Activated CD4-positive, alpha-beta T cell treated with anti-CD3 and anti-CD28 coated beads for 36 hours (primary cell): ENCODE measurements around the gene ELL. TPM values are rescaled to one million over a fixed set of nuclear protein-coding genes. Genes with fewer than 3 reads are reported as not detected.

Experiments
- ATAC-seq: fragments of 200-7000 bp; cut with Tn5 transposase; one replicate; pipeline ENCODE4 v1.10.0; 2021; ENCODE audit warnings: mild to moderate bottlenecking, moderate library complexity
- CTCF ChIA-PET: fragments of 350-600 bp; sonication (Branson Sonifier 250); formaldehyde crosslinking; loops from one replicate; lab custom pipeline; 2021; ENCODE audit warnings: antibody characterized with exemption; lab: Charles Lee
- POLR2A ChIA-PET: fragments of 350-600 bp; sonication (Branson Sonifier 250); formaldehyde crosslinking; loops from one replicate; lab custom pipeline; 2021; ENCODE audit warnings: antibody characterized with exemption, inconsistent platforms; lab: Charles Lee
- DNase-seq: peaks from one replicate; pipeline ENCODE4 v3.0.0-alpha.2; 2020
- H3K27ac Mint-ChIP-seq: one replicate; pipeline ENCODE4 v1.8.0; 2021; ENCODE audit warnings: mixed read lengths
- H3K27me3 Mint-ChIP-seq: one replicate; pipeline ENCODE4 v1.8.0; 2021; ENCODE audit warnings: mixed read lengths
- H3K36me3 Mint-ChIP-seq: one replicate; pipeline ENCODE4 v1.8.0; 2021; ENCODE audit warnings: low read depth, mixed read lengths
- H3K4me1 Mint-ChIP-seq: one replicate; pipeline ENCODE4 v1.8.0; 2021; ENCODE audit warnings: mixed read lengths
- H3K4me3 Mint-ChIP-seq: one replicate; pipeline ENCODE4 v1.8.0; 2021; ENCODE audit warnings: mild to moderate bottlenecking, moderate library complexity, mixed read lengths
- H3K9me3 Mint-ChIP-seq: one replicate; pipeline ENCODE4 v1.8.0; 2021; ENCODE audit warnings: low read depth, mixed read lengths
- intact Hi-C, 2 experiments: fragments of 100-400 bp; cut with DNase I in 1 of 2; cut with micrococcal nuclease in 1 of 2; formaldehyde crosslinking; loops; one replicate each; pipeline versions ENCODE4 v1.14.2 to v1.15.1; 2022 to 2024; cut with DNase I, micrococcal nuclease
- total RNA-seq, 2 experiments: library from RNA; stranded (reverse); gene quantifications; one replicate each; pipeline ENCODE4 v1.2.3, GENCODE V29; 2021

Gene ELL
- total RNA-seq, 2 experiments from 2014 or later = 20.2 to 21.4 TPM

DNA sequence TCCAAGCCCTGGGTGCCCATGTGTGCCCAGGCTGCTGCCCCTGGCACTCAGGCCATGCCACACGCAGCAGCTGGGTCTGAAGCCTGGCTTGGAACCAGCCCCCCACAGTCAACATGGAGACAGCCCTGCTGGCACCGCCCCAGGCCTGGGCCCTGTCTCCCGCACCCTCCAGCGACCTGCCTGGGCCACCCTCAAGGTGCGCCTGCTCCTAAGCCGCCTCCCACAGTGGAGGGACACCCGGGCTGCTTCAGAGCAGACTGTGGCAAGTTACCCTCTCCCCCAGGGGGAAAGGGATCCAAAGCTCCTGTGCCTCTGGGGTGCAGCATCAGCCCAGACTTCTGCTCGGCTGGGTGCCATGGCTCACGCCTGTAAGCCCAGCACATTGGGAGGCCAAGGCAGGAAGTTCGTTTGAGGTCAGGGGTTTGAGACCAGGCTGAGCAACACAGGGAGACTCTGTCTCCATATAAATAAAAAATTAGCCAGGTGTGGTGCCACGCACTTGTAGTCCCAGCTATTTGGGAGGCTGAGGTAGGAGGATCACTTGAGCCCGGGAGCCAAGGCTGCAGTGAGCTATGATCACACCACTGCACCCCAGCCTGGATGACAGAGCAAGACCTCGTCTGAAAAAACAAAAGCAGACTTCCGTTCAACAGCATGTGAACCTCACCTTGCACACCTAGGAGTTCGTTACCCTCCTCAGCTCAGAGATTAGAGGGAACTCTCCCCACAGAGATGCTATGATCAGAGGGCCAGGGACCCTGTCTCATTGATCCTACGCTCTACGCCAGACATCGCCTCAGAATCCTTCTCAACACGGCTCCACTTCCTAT, 15.6 kb downstream of the ELL start:
- intact Hi-C loops = loop anchor here in 1 of 2 experiments (5.0 kb wide), 1 partner anchor 34 kb away; no protein-coding TSS in a partner anchor

GRCh38 chr19:18504886-18505610, 16.8 kb downstream of the ELL start:
- Mint-ChIP-seq H3K4me3 (peak overlapping the region; percentile 17), H3K27ac (peak overlapping the region; percentile 72), H3K36me3 (peaks cover 2% of the 10 kb centered on the region), H3K27me3 (no peaks in the 10 kb centered on the region), H3K4me1 (peaks cover 85% of the 10 kb centered on the region), H3K9me3 (no peaks in the 10 kb centered on the region)
- peak; percentile 53 for ATAC-seq
- ChIA-PET POLR2A (no interaction called here), CTCF (interaction anchor here (0.6 to 1.9 kb wide), 5 partner anchors 8 to 340 kb away, joined by 3 to 9 read pairs (median 3); partner anchors contain the start of gene ELL)
- DNase-seq = peak; percentile 64
- intact Hi-C loops = loop anchor here in 1 of 2 experiments (5.0 kb wide), 1 partner anchor 33 kb away; no protein-coding TSS in a partner anchor

More for the DNA sequence above, 15.6 kb downstream of the ELL start:
- ATAC-seq (peak; percentile 21), DNase-seq (no peak)
- H3K27ac Mint-ChIP-seq = peak overlapping the region; percentile 83
- H3K9me3 Mint-ChIP-seq = no peaks in the 10 kb centered on the region
- POLR2A ChIA-PET = no interaction called here
- peaks cover 76% of the 10 kb centered on the region for H3K4me1 Mint-ChIP-seq
- CTCF ChIA-PET = interaction anchor here (0.7 to 2.3 kb wide), 6 partner anchors 10 to 36 kb away, joined by 3 to 21 read pairs (median 4); partner anchors contain the start of gene ELL
- no peaks in the 10 kb centered on the region for H3K27me3 Mint-ChIP-seq
- no peak overlapping the region for H3K4me3 Mint-ChIP-seq
- H3K36me3 Mint-ChIP-seq = peaks cover 2% of the 10 kb centered on the region

- peaks cover 2% of the 10 kb centered on the region for H3K36me3 Mint-ChIP-seq
- intact Hi-C loops = no loop called here
- no peaks in the 10 kb centered on the region for H3K9me3 Mint-ChIP-seq
- peaks cover 87% of the 10 kb centered on the region for H3K4me1 Mint-ChIP-seq
- DNase-seq (no peak), ATAC-seq (peak; percentile 22)
- CTCF ChIA-PET = interaction anchor here (0.6 to 1.9 kb wide), 5 partner anchors 16 to 339 kb away, joined by 3 to 9 read pairs (median 3); partner anchors contain the start of gene ELL
- H3K27ac Mint-ChIP-seq = peak overlapping the region; percentile 72
- no peak overlapping the region for H3K4me3 Mint-ChIP-seq
- POLR2A ChIA-PET = interaction anchor here (0.6 kb wide), 1 partner anchor 88 kb away, joined by 3 read pairs; no protein-coding TSS in a partner anchor
- no peaks in the 10 kb centered on the region for H3K27me3 Mint-ChIP-seq
Measured at GRCh38 chr19:18503971-18504885, 17.6 kb downstream of the ELL start.

DNA sequence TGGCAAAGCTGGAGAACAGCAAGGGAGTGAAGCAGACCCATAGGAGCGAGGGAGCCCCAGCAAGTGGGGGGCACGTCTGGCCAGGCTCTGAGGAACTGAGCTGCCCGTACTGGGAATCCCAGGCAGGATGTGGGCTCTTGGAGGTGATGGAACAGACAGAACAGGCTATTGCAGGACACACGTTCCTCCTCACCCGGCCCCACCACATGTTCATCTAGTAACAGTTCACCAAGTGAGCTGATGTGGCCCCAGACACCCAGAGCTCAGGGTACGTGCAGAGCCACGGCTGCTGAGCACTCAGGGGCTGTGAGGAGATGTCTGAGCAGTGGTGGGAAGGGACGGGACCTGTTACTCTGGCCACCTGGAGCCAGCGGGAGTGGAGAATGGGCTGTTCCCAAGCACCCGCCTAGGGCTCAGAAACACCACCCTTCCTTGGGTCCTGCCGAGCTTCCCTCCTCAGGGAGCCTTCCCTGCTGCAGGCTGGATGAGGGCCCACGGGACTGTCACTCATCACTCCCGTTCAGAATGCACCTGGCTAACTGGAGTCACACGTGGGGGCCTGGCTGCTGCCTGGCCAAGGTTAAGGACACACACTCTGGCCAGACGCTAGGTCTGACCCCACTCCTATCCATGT, 18.4 kb downstream of the ELL start:
- Mint-ChIP-seq H3K36me3 (peaks cover 2% of the 10 kb centered on the region), H3K4me1 (peaks cover 91% of the 10 kb centered on the region), H3K4me3 (no peak overlapping the region), H3K27me3 (no peaks in the 10 kb centered on the region), H3K27ac (peak overlapping the region; percentile 25), H3K9me3 (no peaks in the 10 kb centered on the region)
- ChIA-PET POLR2A (no interaction called here), CTCF (interaction anchor here (1.2 to 1.9 kb wide), 2 partner anchors 17 to 39 kb away, joined by 3 to 9 read pairs; no protein-coding TSS in a partner anchor)
- ATAC-seq (no peak), DNase-seq (no peak)
- intact Hi-C loops = no loop called here

GRCh38 chr19:18502638-18503294, 19.1 kb downstream of the ELL start:
- intact Hi-C loops = no loop called here
- no peaks in the 10 kb centered on the region for H3K27me3 Mint-ChIP-seq
- peaks cover 2% of the 10 kb centered on the region for H3K36me3 Mint-ChIP-seq
- ChIA-PET CTCF (interaction anchor here (0.6 to 1.9 kb wide), 5 partner anchors 17 to 52 kb away, joined by 3 to 9 read pairs (median 3); no protein-coding TSS in a partner anchor), POLR2A (interaction anchor here (0.6 kb wide), 1 partner anchor 8 kb away, joined by 3 read pairs; no protein-coding TSS in a partner anchor)
- H3K9me3 Mint-ChIP-seq = no peaks in the 10 kb centered on the region
- H3K4me3 Mint-ChIP-seq = no peak overlapping the region
- ATAC-seq (no peak), DNase-seq (no peak)
- peak overlapping the region; percentile 79 for H3K27ac Mint-ChIP-seq
- H3K4me1 Mint-ChIP-seq = peaks cover 94% of the 10 kb centered on the region

GRCh38 chr19:18502246-18502637, 19.6 kb downstream of the ELL start:
- POLR2A ChIA-PET = interaction anchor here (0.6 kb wide), 1 partner anchor 9 kb away, joined by 3 read pairs; no protein-coding TSS in a partner anchor
- Mint-ChIP-seq H3K9me3 (no peaks in the 10 kb centered on the region), H3K4me3 (no peak overlapping the region), H3K27me3 (no peaks in the 10 kb centered on the region), H3K36me3 (peaks cover 2% of the 10 kb centered on the region), H3K4me1 (peaks cover 93% of the 10 kb centered on the region), H3K27ac (peak overlapping the region; percentile 79)
- no peak for DNase-seq
- intact Hi-C loops = no loop called here
- ATAC-seq = no peak
- CTCF ChIA-PET = interaction anchor here (0.6 to 1.0 kb wide), 5 partner anchors 13 to 722 kb away, joined by 3 to 4 read pairs (median 3); no protein-coding TSS in a partner anchor

- Mint-ChIP-seq H3K36me3 (peaks cover 2% of the 10 kb centered on the region), H3K27me3 (no peaks in the 10 kb centered on the region), H3K27ac (no peak overlapping the region), H3K4me3 (no peak overlapping the region), H3K9me3 (no peaks in the 10 kb centered on the region), H3K4me1 (peaks cover 93% of the 10 kb centered on the region)
- ChIA-PET POLR2A (no interaction called here), CTCF (interaction anchor here (0.6 to 1.0 kb wide), 4 partner anchors 13 to 722 kb away, joined by 3 to 4 read pairs (median 3); no protein-coding TSS in a partner anchor)
- ATAC-seq (no peak), DNase-seq (no peak)
- intact Hi-C loops = no loop called here
Measured at GRCh38 chr19:18501832-18502231, 20.0 kb downstream of the ELL start.

DNA sequence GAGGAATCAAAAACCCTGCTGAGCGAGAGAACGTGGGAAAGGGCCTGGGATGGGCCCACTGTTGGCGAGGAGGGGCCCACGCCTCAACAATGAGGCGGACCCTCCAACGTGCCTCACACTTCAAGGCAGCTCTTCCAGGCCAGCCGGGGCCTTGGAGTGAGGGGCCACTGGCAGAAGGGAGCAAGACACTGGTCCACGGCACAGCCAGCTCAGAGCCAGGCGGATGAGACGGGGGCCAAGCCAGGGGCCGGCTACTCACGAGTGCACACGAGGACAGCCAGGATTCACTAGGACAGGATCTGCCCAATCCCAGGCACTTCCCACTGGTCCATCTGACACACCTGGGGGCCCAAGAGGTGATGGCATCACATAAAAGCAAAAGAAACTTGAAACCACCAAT, 20.5 kb downstream of the ELL start:
- DNase-seq = no peak
- Mint-ChIP-seq H3K4me1 (peaks cover 93% of the 10 kb centered on the region), H3K36me3 (peaks cover 2% of the 10 kb centered on the region), H3K9me3 (no peaks in the 10 kb centered on the region), H3K27ac (no peak overlapping the region), H3K4me3 (no peak overlapping the region), H3K27me3 (no peaks in the 10 kb centered on the region)
- ATAC-seq = no peak
- ChIA-PET POLR2A (no interaction called here), CTCF (interaction anchor here (0.7 to 1.0 kb wide), 2 partner anchors 13 to 19 kb away, joined by 3 to 4 read pairs; no protein-coding TSS in a partner anchor)
- intact Hi-C loops = no loop called here

- H3K4me1 Mint-ChIP-seq = peaks cover 93% of the 10 kb centered on the region
- intact Hi-C loops = no loop called here
- no peak for DNase-seq
- H3K27me3 Mint-ChIP-seq = no peaks in the 10 kb centered on the region
- peak overlapping the region; percentile 1 for H3K27ac Mint-ChIP-seq
- CTCF ChIA-PET = interaction anchor here (0.8 kb wide), 1 partner anchor 30 kb away, joined by 3 read pairs; no protein-coding TSS in a partner anchor
- H3K9me3 Mint-ChIP-seq = no peaks in the 10 kb centered on the region
- peaks cover 2% of the 10 kb centered on the region for H3K36me3 Mint-ChIP-seq
- ATAC-seq = no peak
- POLR2A ChIA-PET = interaction anchor here (1.0 kb wide), 1 partner anchor 343 kb away, joined by 3 read pairs; no protein-coding TSS in a partner anchor
- no peak overlapping the region for H3K4me3 Mint-ChIP-seq
Measured at GRCh38 chr19:18500799-18501198, 21.1 kb downstream of the ELL start.
